Neural cell (in vitro differentiated cells): ENCODE data around the gene GATAD2A.

ENCODE experiments used
- EP300 ChIP-seq: fragments of 450-650 bp; conservative IDR thresholded peaks from 2 replicates; pipeline ENCODE4 v1.6.1; 2014; ENCODE audit warnings: antibody characterized with exemption, mild to moderate bottlenecking, moderate library complexity; ENCODE audit not compliant: poor library complexity, severe bottlenecking
- EZH2 ChIP-seq: fragments of 200-600, 300-800 bp; shearing (Covaris generic), sonication (generic); IDR thresholded peaks from 2 replicates; pipeline ENCODE4 v1.6.1; 2014; ENCODE audit warnings: antibody characterized with exemption, low read length, borderline replicate concordance, mild to moderate bottlenecking; ENCODE audit not compliant: insufficient read depth, poor library complexity, severe bottlenecking
- MXI1 ChIP-seq: fragments of 450-650 bp; conservative IDR thresholded peaks from 2 replicates; pipeline ENCODE4 v1.6.1; 2014; ENCODE audit warnings: antibody characterized with exemption, mild to moderate bottlenecking; ENCODE audit not compliant: poor library complexity, severe bottlenecking
- POLR2AphosphoS5 ChIP-seq: IDR thresholded peaks from 2 replicates; pipeline ENCODE4 v1.6.1; 2012
- RAD21 ChIP-seq: fragments of 450-650 bp; conservative IDR thresholded peaks from 2 replicates; pipeline ENCODE4 v1.6.1; 2014; ENCODE audit warnings: antibody characterized with exemption, mild to moderate bottlenecking, moderate library complexity
- SMC3 ChIP-seq: fragments of 450-650 bp; conservative IDR thresholded peaks from 2 replicates; pipeline ENCODE4 v1.6.1; 2014; ENCODE audit warnings: antibody characterized with exemption, mild to moderate bottlenecking, moderate library complexity; ENCODE audit not compliant: poor library complexity
- TAF1 ChIP-seq: IDR thresholded peaks from 2 replicates; pipeline ENCODE4 v1.6.1; 2012; ENCODE audit warnings: low read depth
- TF ChIP-seq, protein P1 (sequence below): fragments of 450-650 bp; IDR thresholded peaks from 2 replicates; pipeline ENCODE4 v1.5.1; 2014; ENCODE audit warnings: antibody characterized with exemption, mild to moderate bottlenecking, moderate library complexity; ENCODE audit not compliant: poor library complexity, severe bottlenecking
- TF ChIP-seq, protein P2 (sequence below): IDR thresholded peaks from 2 replicates; pipeline ENCODE4 v1.6.1; 2012; ENCODE audit warnings: borderline replicate concordance

DNA sequence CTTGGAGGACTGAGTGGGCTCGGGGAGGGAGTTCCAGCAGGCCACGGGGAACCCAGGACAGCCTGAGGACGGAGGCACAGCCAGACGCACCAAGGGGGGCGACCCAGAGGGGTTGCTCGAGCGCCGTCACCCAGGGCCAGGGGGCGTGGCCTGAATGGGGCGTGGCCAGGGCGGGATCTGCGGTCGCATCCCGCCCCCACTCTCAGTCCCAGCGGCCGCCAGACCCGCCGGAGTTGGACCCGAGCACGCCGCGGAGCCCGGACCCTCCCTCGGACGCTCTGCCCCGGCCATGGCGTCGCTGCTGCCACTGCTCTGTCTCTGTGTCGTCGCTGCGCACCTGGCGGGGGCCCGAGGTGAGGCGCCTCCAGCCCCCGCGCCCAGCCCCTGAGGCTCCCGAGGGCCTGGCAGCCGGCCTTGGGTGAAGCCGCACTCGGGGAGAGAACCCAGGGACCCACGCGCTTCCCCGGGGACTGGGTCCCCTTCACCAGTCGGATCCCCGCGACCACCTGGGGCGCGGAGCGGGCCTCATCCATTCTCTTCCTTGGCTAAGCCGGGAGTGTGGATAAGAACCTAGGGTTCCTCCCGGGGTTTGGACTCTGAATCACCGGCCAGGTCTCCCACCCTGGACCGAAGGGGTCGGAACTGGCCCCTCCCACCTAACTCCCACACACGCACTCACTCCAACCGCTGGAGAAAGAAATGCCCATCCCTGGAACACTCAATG is 132.7 kb downstream of the GATAD2A start, which contains the start of gene CILP2:
- TF ChIP-seq, protein P1, sequence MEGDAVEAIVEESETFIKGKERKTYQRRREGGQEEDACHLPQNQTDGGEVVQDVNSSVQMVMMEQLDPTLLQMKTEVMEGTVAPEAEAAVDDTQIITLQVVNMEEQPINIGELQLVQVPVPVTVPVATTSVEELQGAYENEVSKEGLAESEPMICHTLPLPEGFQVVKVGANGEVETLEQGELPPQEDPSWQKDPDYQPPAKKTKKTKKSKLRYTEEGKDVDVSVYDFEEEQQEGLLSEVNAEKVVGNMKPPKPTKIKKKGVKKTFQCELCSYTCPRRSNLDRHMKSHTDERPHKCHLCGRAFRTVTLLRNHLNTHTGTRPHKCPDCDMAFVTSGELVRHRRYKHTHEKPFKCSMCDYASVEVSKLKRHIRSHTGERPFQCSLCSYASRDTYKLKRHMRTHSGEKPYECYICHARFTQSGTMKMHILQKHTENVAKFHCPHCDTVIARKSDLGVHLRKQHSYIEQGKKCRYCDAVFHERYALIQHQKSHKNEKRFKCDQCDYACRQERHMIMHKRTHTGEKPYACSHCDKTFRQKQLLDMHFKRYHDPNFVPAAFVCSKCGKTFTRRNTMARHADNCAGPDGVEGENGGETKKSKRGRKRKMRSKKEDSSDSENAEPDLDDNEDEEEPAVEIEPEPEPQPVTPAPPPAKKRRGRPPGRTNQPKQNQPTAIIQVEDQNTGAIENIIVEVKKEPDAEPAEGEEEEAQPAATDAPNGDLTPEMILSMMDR, result no peak
- TF ChIP-seq EZH2 (no peak), MXI1 (no peak), EP300 (no peak), POLR2AphosphoS5 (no peak), TAF1 (no peak), RAD21 (no peak), SMC3 (no peak)
- TF ChIP-seq, protein P2, sequence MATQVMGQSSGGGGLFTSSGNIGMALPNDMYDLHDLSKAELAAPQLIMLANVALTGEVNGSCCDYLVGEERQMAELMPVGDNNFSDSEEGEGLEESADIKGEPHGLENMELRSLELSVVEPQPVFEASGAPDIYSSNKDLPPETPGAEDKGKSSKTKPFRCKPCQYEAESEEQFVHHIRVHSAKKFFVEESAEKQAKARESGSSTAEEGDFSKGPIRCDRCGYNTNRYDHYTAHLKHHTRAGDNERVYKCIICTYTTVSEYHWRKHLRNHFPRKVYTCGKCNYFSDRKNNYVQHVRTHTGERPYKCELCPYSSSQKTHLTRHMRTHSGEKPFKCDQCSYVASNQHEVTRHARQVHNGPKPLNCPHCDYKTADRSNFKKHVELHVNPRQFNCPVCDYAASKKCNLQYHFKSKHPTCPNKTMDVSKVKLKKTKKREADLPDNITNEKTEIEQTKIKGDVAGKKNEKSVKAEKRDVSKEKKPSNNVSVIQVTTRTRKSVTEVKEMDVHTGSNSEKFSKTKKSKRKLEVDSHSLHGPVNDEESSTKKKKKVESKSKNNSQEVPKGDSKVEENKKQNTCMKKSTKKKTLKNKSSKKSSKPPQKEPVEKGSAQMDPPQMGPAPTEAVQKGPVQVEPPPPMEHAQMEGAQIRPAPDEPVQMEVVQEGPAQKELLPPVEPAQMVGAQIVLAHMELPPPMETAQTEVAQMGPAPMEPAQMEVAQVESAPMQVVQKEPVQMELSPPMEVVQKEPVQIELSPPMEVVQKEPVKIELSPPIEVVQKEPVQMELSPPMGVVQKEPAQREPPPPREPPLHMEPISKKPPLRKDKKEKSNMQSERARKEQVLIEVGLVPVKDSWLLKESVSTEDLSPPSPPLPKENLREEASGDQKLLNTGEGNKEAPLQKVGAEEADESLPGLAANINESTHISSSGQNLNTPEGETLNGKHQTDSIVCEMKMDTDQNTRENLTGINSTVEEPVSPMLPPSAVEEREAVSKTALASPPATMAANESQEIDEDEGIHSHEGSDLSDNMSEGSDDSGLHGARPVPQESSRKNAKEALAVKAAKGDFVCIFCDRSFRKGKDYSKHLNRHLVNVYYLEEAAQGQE, result no peak
